Epithelial cell of prostate (primary cell): ENCODE data around the gene CLSTN1.
"Not testable (repeated sequence)": the region's sequence is repeated elsewhere in the genome, so short reads cannot be mapped to it uniquely, and the experiment has no call there.

Experiments used
- DNase-seq: peaks from one replicate; pipeline ENCODE4 v3.0.0-alpha.2; 2011; ENCODE audit warnings: low read depth, low spot score
- H3K27ac ChIP-seq: fragments of 450-650 bp; 2 replicates; pipeline ENCODE4 v1.5.1; 2017; ENCODE audit warnings: mild to moderate bottlenecking

Gene CLSTN1

DNA sequence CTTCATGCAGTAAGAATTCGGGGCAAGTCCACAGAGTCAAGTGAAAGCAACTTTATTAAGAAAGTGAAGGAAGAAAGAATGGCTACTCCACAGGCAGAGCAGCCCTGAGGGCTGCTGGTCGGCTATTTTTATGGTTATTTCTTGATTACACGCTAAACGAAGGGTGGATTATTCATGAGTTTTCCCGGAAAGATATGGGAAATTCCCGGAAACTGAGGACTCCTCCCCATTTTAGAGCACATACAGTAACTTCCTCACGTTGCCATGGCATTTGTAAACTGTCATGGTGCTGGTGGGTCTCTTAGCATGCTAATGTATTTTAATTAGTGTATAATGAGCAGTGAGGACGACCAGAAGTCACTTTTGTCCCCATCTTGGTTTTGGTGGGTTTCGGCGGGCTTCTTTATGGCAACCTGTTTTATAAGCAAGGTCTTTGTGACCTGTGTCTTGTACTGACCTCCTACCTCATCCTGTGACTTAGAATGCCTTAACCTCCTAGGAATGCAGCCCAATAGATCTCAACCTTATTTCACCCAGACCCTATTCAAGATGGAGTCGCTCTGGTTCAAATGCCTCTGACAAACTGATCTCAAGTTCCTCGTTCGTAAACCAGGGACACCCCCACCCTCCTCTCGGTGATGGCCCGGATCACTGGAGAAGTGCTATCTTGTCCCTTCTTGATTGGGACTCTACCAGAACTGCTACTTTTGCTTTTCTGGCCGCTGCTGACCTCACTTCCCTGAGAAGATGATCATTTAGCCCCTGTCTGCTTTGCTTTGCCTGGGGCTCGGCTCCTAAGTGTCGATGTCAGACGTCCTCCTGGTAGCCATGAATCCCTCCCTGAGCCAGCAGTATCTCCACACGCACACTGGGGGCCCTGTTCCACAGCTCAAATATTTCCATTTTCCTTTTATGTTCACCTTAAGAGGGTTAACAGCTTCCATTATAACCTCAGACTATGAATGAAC lies 48.8 kb downstream of the CLSTN1 start:
- H3K27ac ChIP-seq: peak overlapping the region; percentile 79
- DNase-seq: no peak

DNA sequence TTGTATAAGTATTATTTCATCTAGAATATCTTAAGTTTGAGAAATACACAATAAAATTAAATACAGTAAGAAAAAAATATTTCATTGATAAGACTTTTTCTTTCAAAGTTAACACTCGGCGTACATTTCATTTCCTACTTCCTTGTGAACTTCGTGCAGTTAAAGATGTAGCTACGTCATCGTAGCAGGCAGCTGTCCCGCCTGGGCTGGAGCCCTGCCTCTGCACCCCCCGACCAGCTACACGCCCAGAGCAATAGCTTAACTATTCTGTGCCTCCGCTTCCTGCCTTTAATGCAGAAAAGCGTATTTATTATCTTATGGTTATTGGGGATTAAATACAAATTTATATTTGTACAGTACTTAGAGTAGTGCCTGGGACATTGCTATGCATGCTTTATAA lies 53.5 kb downstream of the CLSTN1 start:
- peak overlapping the region; percentile 36 for H3K27ac ChIP-seq
- no peak for DNase-seq

DNA sequence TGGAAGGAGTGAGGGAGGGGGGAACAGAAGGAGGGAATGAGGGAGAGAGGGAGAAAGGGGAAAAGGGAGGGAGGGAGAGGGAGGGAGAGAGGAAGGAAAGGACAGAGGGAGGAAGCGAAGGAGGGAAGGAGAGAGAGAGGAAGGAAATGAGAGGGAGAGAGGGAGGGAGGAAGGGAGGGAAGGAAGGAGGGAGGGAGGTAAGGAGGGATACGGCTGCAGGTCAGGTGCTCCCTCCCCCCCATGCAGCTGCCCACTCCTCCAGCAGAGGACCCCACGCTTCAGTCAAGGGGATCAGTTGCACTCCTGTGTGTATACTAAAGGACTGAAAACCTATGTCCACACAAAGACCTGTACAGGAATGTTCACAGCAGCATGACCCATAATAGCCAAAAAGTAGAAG lies 54.8 kb downstream of the CLSTN1 start:
- H3K27ac ChIP-seq: peak overlapping the region; percentile 36
- DNase-seq: no peak

DNA sequence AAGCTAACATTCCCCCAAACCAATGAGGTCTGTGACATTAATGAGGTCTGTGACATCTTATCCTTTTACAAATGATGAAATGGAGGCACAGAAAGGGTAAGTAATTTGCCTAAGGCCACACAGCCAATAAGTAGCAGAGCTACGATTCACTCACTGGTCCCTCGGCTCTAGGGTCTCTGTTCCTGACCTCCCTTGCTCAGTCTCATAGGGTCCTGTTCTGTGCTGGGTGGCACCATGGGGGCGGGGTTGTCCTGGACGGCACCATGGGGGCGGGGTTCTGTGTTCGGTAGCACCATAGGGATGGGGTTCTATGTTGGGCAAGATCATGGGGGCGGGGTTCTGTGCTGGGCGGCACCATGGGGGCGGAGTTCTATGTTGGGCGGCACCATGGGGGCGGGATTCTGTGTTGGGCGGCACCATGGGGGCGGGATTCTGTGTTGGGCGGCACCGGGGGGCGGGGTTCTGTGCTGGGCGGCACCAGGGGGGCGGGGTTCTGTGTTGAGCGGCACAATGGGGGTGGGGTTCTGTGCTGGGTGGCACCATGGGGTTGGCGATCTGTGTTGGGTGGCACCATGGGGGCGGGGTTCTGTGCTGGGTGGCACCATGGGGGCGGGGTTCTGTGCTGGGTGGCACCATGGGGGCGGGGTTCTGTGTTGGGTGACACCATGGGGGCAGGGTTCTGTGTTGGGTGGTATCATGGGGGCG lies 55.6 kb downstream of the CLSTN1 start:
- DNase-seq: no peak
- H3K27ac ChIP-seq: peak overlapping the region; percentile 99

DNA sequence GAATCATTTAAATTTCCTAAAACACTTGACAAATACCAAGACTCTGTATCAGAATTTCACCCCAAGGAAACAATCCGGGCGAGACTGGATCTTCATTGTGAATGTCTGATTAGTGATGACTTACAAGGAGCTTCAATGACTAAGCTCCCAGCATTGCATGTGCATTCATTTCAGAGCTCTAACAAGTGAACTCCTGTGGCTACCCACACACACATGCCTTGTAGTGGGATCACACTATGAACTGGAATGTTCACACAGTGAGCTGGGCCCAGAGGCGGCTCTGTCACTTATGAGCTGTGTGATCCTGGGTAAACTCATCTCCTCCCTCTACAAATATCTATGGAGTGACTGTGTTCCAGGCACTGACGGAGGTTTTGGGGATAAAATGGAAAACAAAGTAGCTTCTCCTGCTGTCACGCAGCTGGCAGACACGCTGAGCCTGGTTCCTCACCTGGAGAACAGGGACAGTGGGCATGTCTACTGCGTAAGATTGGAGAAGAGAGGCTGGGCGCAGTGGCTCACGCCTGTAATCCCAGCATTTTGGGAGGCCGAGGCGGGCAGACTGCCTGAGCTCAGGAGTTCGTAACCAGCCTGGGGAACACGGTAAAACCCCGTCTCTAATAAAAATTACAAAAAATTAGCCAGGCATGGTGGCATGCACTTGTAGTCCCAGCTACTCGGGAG lies 56.9 kb downstream of the CLSTN1 start:
- peak; percentile 100 for DNase-seq
- H3K27ac ChIP-seq: peak overlapping the region; percentile 99

DNA sequence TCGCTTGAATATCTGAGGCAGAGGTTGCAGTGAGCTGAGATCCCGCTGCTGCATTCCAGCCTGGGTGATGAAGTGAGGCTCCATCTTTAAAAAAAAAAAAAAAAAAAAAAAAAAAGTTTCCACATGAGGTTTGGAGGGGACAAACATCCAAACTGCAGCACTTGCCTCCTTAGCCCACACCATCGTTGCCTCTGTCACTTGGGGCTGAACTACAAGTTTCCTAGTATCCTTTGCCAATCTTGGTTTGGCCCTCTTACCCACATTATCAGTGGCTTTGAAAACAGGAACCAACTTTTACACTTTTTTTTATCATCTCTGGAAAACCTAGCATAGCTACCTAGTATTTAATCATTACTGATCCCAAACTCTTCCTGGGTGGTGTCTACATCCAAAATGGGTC lies 59.2 kb downstream of the CLSTN1 start:
- peak overlapping the region; percentile 99 for H3K27ac ChIP-seq
- no peak for DNase-seq

DNA sequence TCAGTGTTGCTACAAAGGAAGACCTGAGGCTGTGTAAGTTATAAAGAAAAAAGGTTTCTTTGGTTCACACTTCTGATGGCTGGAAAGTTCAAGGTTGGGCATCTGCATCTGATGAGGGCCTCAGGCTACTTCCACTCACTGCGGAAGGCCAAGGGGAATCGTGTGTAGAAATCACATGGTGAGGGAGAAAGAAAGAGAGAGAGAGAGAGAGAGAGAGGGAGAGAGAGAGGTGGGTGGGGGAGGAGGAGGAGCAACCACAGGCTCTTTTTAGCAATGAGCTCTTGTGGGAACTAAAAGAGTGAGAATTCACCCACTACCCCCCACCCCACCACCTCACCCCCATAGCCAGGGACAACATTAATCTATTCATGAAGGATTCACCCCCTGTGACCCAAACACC lies 59.9 kb downstream of the CLSTN1 start:
- DNase-seq: no peak
- peak overlapping the region; percentile 99 for H3K27ac ChIP-seq

DNA sequence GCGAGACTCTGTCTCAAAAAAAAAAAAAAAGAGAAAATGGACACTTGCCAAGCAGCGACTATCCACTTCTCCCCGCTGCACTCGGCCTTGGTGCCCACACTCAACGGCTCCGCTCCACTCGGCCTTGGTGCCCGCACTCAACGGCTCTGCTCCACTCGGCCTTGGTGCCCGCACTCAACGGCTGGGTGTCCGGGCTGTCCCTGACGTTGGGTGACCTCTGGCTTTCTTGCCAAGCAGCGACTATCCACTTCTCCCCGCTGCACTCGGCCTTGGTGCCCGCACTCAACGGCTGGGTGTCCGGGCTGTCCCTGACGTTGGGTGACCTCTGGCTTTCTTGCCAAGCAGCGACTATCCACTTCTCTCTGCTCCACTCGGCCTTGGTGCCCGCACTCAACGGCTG lies 61.3 kb downstream of the CLSTN1 start:
- DNase-seq: not testable (repeated sequence)

DNA sequence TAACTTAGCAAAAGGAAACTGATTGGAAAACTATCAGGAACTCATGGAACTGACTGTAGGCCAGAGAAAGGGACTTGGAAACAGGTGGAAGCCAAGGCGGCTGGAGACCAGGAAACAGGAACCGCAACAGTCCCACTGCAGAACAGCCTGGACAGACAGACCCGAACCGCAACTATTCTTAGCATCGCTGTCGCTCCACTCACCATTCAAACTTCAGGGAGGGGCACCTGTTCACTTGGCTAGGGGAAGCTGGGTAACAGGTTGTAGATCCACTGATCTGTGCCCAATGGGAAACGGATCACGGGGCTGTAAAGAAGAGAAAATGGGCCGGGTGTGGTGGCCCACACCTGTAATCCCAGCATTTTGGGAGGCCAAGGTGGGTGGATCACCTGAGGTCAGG lies 61.9 kb downstream of the CLSTN1 start:
- H3K27ac ChIP-seq: no peak overlapping the region
- DNase-seq: no peak

More for the DNA sequence above, 61.3 kb downstream of the CLSTN1 start:
- not testable (repeated sequence) for H3K27ac ChIP-seq

DNA sequence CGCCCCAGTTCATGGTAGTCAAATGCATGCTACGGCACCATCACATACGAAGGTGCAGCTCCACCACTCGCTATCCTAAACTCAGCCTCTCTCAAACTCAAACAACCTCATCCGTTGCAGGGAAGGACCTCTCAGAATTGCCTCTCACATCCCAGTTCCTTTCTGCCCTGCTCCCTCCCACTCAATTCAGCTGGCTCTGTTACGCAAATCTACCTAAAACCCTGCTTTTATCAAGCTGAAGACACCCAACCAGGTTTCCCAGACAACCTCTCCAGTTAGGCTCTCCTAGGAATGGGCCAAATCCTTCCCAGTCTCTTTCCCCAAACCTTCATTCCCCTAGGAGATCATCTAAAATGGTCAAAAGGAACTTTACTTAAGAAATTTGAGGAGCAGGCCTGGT lies 62.9 kb downstream of the CLSTN1 start:
- H3K27ac ChIP-seq: peak overlapping the region; percentile 79
- no peak for DNase-seq

DNA sequence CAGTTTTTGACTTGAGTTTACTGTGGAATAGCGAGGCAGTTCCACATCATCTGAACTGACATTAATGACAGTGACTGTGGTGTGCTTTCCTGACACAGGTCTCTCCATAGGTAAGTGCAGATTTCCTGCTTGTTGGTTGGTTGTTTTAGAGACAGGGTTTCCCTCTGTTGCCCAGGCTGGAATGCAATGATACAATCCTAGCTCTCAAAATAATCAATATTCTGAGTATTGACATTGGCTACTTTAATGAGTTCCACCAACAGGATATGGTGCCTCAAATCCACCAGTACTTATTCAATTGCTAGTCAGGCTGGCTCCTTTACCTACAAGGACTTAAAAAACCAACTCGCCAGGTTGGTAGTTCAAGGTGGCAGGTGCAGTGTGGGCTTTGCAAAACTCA lies 63.8 kb downstream of the CLSTN1 start:
- H3K27ac ChIP-seq: peak overlapping the region; percentile 79
- DNase-seq: no peak

DNA sequence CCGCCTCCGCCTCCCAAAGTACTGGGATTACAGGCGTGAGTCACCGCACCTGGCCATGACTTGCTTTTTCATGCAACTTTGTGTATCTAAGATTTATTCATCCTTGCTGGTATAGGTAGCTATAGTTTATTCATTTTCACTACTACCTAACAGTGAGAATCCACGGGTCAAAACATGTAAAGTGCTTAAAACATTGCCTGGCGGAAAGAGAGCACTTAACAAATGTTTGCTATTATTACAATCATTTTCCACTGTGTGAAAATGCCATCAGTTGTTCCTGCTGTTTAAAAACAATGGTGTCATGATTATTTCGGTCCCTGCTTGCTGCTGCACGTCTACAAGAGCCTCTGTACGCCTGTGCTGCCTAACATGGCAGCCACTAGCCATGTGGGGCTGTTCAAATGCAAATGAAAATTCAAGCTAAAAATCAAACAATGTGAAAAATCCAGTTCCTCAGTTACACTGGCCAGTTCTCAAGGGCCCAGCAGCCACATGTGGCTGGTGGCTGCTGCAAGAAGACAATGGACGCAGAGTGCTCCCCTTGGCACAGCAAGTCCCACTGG lies 65.1 kb downstream of the CLSTN1 start:
- DNase-seq: peak; percentile 66
- H3K27ac ChIP-seq: peak overlapping the region; percentile 79

DNA sequence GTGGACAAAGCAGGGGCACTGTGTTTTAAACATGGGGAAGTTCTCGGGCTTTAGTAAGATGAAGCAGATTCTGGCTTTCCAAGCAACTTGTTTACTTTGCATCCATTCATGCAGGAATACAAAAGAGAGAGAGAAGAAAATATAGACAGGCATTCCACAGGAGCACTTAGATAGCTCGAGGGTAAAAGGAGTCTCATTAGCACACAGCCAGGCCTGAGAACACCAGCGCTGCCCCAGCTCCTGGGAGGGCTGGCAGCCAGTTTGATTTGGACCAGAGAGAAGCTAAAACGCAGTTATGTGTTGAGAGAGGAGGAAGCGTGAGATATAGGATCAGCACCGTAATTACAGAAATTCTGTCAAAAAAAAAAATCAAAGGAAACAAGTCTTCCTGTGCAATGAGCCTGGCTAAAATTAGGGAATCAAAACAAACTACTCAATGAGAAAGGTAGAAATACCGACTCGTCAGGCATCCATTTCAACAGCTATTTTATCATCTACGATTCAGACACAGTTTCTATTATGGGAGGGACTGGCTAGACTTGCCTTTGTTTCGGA lies 68.2 kb downstream of the CLSTN1 start:
- H3K27ac ChIP-seq: peak overlapping the region; percentile 79
- no peak for DNase-seq

DNA sequence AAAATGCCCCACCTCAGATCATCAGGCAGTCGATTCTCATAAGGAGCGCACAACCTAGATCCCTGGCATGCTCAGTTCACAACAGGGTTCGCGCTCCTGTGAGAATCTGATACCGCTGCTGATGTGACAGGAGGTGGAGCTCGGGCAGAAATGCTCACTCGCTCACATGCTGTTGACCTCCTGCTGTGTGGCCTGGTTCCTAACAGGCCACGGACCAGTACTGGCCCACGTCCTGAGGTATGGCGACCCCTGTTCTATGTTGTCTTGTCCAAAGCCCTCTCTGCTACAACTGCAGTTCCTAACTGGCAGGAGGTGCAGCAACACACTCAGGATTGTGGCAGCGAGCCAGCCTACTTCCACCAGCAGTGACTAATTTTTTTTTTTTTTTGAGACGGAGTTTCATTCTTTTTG lies 70.6 kb downstream of the CLSTN1 start:
- no peak overlapping the region for H3K27ac ChIP-seq
- DNase-seq: peak; percentile 31

DNA sequence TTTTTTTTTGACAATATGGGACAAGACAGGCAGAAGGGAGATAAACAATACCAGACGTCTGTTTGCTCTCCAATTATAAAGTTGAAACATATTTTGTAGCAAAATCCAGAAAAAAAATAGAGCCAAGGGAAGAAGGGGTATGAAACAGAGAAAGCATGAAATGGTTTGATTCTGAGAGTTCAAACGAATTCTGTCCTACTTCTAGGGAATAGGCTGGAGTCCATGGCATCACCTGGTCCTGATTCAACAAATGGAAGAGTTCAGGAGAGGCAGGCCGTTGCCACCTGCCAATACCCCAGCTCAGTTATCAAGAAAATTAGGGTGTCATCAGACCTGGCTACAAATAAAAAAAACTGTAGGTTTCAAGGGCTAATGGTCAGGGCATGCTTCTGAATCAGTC lies 71.8 kb downstream of the CLSTN1 start:
- H3K27ac ChIP-seq: no peak overlapping the region
- no peak for DNase-seq

DNA sequence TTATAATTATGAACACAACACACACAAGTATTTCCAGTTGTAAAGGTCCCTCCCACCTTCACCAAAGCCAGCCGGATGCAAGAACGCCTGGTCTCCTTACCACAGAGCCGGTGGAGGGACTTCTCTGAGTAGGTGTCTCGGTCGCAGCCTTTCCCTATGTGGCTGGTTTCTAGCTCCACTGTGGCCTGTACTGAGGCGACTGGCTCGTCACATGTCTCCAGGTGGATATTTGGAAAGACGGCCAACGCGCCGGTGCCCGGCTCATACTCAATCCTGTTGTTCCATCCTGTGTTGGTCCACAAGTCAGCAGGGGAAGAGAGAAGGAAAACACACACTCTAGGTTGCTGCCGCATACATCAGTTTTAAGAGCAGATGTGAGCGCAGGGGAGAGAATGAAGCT lies 74.4 kb downstream of the CLSTN1 start:
- H3K27ac ChIP-seq: no peak overlapping the region
- no peak for DNase-seq

DNA sequence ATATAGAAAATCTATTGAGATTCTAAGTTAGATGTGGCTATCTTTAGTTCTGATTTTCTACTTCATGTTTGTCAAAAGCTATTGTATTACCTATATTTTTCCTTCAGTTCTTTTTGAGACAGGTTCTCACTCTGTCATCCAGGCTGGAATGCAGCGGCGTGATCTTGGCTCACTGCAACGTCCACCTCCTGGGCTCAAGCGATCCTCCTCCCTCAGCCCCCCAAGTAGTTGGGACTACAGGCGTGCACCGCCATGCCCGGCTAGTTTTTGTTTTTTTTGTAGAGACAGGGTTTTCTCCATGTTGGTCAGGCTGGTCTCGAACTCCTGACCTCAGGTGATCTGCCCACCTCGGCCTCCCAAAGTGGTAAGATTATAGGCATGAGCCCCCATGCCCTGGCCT lies 75.4 kb downstream of the CLSTN1 start:
- not testable (repeated sequence) for DNase-seq, H3K27ac ChIP-seq

DNA sequence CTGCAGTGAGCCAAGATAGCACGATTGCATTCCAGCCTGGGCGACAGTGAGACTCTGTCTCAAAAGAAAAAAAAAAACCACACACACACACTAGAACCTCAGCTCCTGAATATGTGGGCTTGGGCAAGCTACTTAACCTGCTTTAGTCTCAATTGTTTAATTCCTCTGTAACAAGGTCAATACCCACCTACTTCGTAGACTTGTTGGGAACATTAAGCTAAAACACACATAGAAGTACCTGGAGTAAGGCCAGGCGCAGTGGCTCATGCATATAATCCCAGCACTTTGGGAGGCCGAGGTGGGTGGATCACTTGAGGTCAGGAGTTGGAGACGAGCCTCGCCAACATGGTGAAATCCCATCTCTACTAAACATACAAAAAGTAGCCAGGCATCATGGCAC lies 77.1 kb downstream of the CLSTN1 start:
- H3K27ac ChIP-seq: no peak overlapping the region
- no peak for DNase-seq

DNA sequence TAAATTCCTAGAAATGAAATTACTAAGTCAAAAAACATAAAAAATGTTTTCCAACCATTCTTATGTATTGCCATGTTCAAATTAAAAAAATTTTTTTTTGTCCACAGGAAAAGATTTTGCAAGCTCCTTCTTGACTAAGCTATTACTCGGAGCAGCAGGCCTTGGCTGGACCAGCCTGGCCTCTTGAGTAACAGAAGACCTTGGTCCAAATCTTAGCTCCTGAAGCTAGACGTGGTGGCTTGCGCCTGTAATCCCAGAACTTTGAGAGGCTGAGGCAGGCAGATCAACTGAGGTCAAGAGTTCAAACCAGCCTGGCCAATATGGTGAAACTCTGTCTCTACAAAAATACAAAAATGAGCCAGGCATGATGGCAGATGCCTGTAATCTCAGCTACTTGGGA lies 77.6 kb downstream of the CLSTN1 start:
- H3K27ac ChIP-seq: no peak overlapping the region

DNA sequence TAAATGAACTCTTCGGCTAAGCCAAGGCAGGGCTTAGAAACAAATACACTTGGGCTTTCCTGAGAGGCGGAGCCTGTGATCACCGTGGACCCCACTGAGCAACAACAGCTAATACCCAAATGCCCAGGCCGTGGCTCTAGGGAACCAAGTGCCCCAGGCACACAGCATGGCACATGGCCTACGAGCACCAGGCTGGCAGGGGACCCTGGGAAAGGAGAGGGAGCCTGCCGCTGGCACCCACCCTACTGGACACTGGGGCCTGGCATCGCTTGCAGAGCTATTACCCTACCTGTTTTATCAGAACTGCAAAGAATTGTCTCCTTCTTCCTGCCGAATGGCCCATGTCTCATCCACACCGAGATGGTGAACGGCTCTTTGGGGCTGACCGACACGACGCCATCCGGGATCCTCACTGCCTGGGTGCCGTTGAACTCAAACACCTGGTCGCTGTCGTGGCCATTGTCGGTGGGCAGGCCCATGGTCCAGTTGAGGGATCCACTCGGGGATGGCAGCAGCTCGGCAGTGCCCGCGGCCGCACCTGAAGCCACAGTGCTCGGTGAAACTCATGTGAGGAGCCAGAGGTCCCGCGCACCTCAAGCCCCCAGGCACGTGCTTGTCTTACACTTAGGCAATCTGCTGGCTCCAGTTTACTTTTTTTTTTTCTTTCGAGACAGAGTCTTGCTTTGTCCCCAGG lies 79.5 kb downstream of the CLSTN1 start:
- no peak overlapping the region for H3K27ac ChIP-seq
- no peak for DNase-seq

More for the DNA sequence above, 77.6 kb downstream of the CLSTN1 start:
- no peak for DNase-seq
